Endometrium (tissue), 2 donors: ENCODE results near the gene RARRES2.

Source experiments
- FAIRE-seq: peaks from 2 replicates; lab custom pipeline; 2012; peaks lifted over from hg19 to GRCh38; lab: Jason Lieb, UNC
- donor health status: control.
- donor health status: control.

Gene RARRES2

DNA sequence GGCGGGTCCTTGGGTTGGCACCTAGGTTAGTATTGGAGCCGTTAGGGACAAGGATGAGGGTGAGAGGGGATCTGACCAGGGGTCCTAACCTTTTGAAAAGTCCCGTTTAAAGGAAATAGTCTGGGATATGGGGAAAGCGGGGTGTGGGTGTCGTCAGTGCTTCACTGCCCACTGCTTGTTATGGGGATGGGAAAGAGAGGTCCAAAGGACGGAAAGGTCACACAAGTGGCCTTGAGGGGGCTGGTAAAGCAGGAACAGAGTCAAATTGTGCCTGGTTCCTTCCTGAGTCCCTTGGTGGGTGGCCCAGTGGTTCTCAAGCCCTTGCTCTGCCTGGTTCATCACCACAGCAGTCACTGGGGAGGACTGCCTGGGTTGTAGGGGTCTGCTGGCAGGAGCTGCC lies 35.1 kb upstream of the RARRES2 start:
- no peak for FAIRE-seq

DNA sequence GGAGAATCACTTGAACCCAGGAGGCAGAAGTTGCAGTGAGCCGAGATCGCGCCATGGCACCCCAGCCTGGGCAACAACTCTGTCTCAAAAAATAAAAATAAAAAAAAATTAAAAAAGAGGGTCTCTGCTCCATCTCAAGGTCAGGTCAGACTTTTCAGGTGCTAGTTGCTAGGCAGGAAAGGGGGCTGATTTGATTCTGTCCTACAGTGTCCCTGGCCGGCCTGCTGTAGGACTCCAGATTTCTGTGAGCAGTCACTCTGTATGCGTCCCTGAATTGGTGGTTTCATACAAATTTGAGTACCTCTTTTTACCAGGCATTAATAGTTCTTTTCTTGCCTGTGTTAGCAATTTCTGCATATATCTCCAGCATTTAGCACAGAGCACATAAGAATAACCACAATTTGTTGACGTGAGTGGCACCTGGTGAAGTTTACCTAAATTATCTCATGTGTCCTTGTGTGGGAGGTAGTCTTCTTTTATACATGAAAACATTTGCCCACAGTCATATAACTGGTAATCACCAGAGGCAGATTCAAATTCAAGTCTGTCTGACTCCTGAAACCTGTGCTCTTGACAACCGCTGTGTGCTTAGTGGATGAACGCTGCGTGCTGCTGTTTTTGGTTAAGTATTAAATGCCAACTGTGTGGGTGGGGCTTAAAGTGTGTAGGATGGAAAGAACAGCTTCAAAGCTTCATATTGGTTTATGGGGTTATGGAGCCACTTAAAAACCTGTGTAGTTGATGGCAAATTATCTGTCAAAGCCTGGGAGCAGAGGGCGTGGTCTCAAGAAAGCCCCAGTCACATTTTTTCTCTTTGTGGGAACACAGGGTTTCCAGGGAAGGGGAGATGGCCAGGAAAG lies 34.5 kb upstream of the RARRES2 start:
- FAIRE-seq: no peak

- FAIRE-seq: no peak
Observed at GRCh38 chr7:150374472-150374871, 33.0 kb upstream of the RARRES2 start.

DNA sequence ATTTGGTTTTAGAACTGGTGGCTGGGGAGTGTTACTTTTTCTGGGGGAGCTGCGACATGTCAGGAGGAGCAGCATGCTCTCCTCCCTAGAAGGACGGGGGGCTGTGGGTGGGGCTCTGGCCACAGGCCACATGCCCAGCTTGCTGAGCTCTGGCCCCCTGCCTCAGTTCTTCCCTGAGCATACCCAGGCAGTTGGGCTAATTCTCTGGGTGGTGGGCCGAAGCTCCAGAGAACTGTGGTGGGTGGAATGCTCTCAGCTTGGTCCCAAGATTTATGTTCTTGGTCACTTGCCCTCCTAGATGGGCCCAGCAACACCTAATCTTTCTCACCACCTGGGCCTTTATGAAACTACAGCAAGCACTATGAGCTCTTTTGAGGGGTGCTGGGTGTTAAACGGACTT lies 32.6 kb upstream of the RARRES2 start:
- FAIRE-seq: no peak

- FAIRE-seq: no peak
Observed at GRCh38 chr7:150373049-150373801, 31.8 kb upstream of the RARRES2 start.

- FAIRE-seq: no peak
Observed at GRCh38 chr7:150372271-150373048, 31.0 kb upstream of the RARRES2 start.

DNA sequence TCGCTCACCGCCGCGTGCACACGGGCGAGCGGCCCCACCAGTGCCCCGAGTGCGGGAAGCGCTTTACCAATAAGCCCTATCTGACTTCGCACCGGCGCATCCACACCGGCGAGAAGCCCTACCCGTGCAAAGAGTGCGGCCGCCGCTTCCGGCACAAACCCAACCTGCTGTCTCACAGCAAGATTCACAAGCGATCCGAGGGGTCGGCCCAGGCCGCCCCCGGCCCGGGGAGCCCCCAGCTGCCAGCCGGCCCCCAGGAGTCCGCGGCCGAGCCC lies 30.5 kb upstream of the RARRES2 start:
- no peak for FAIRE-seq

GRCh38 chr7:150371131-150371995 lies 29.9 kb upstream of the RARRES2 start:
- no peak for FAIRE-seq

- FAIRE-seq: no peak
Observed at GRCh38 chr7:150370612-150371071, 29.2 kb upstream of the RARRES2 start.

GRCh38 chr7:150369748-150370501 lies 28.5 kb upstream of the RARRES2 start:
- FAIRE-seq: no peak

DNA sequence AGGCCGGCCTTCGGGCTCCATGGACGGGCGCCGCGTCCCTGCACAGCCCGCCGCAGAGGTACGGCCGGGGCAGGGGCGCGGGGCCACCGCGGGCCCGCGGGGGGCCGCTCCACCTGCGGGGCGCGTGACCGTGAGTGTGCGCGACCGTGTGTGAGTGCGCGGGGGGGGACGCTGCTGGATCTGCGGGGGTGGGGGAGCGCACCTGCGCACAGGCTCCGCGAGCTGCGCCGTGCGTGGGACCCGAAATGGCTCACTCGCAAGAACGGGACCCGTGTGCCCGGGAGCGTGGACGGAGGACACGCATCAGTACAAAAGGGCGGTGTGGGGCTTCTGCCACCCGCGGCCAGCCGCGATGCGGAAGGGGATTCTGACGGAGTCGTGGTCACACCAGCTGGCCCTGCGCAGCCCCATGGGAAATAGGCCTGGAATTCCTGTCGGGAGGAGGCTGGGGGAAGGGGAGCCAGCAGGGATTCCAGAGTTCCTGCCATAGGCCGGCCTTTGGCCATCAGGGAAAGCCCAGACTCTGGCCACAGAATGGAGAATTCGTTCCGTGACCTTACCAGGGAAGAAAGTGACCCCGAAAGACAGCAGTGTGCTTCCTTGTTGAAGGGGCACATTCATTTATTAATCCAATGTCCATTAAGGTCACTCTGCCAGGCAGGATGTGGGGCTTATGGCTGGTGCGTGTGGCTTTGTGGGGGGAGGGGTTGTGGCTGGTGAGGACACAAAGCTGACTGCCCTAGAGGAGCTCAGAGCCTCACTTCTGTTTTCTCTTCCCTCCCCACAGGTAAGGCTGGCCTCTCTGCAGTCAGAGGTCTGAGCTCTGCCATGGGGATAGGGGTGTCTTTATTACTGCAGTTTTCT lies 27.7 kb upstream of the RARRES2 start:
- FAIRE-seq: no peak

GRCh38 chr7:150368096-150368883 lies 26.9 kb upstream of the RARRES2 start, which contains the start of gene REPIN1:
Gene REPIN1, plus strand, starts transcription at chr7:150368822. Its CDS starts 890 bp downstream, at chr7:150369712.
- no peak for FAIRE-seq

DNA sequence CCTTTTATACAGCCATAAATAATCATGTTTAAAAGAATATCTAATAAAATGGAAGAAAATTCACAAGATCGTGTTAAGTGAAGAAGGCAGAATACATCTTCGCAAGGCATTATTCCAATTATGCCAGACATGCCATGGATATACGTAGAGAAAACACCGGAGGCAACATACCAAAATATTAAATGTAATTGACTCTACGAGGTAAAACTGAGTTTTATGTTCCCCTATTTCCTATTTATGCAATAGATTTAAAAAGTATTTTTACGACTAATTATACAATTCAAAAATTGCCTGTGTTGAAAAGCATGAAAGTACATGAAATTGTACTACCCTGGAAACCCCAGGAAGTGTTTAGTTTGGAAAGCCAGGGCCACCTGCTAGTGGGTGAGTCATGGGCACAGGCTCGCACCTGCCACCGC lies 26.3 kb upstream of the RARRES2 start:
- FAIRE-seq: no peak

- FAIRE-seq: no peak
Observed at GRCh38 chr7:150365673-150366398, 24.4 kb upstream of the RARRES2 start.

- no peak for FAIRE-seq
Observed at GRCh38 chr7:150365194-150365593, 23.8 kb upstream of the RARRES2 start.

DNA sequence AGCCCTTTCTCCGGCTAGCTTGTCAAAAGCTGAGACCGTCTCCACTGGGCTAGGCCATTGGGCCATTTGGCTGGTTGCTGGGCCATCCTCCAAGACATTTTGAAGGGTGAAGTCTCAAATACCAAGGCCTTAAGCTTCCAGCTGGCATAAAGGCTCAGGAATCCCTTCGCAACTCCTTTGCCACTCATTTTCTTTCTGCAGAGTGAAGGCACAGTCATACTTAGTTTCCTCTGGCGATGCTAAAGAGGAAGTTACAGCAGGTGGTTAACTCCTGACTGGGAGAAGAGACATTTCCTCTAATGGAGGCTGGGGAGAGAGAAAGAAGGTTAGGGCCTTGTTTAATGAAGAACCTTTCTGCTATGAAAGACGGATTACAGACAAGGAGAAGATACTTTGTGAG lies 22.4 kb upstream of the RARRES2 start:
- FAIRE-seq: no peak

DNA sequence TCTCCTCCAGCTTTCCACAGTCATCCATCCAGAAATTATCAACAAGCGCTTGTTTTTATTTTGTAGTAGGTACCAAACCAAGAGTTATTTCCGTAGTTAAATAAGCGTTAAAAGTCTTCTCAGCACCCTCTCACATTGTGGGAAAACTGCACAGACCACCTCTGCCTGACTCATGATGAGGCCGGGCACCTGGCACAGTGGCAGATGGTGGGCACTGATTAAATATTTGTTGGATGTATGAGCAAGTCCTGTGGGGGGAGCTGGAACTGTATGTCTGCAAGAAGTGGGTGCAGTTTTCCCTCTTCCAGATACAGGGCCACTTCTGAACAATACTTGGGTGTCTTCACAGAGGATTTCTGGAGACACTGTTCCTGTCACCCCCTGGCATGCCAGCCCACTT lies 21.9 kb upstream of the RARRES2 start:
- FAIRE-seq: no peak
